Suprapubic skin (tissue), 3 donors: Measurements from ENCODE around the gene KCNJ6.

Experiments
- CTCF ChIP-seq, 2 donors: fragments of 200-600 bp in 1 of 2; fragments of 450-650 bp in 1 of 2; sonication (generic) in 1 of 2; IDR thresholded peaks; one replicate each; pipeline ENCODE4 v1.5.1; 2016 to 2019; ENCODE audit warnings: antibody characterized with exemption in 2 of 2, mild to moderate bottlenecking in 1 of 2, moderate library complexity in 1 of 2
- POLR2A ChIP-seq, 2 donors: fragments of 450-650 bp; IDR thresholded peaks; one replicate each; pipeline ENCODE4 v1.6.1; 2017; ENCODE audit warnings: antibody characterized with exemption in 2 of 2, mild to moderate bottlenecking in 2 of 2, moderate library complexity in 2 of 2

DNA sequence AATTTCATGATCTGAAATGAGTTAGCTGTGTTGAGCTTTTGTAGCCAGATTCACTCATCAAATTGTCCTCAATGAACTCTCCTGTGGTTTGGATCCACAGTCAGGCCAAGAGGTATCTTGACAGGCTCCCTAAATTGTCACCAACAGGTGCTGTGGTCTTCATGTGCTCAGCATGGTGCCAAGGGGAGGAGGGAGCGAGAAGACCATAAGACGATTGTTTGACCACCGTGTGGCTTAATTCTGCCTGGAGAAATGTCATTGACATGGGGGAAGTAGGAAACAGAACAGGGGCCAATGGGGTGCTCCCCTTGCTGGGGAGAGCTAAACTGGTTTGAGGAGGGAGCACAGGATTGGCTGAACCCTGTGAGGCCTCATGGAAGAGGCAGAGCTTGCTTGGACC is 219.3 kb downstream of the KCNJ6 start:
- TF ChIP-seq CTCF (IDR thresholded peaks at IDR 0.05) (no peak), POLR2A (IDR thresholded peaks at IDR 0.05) (no peak)
